Activated CD4-positive, alpha-beta T cell treated with anti-CD3 and anti-CD28 coated beads, Interleukin-2, amount 50 U/mL, for 24 hours (primary cell): ENCODE measurements around the gene HYCC2.
"Not testable (repeated sequence)": the region's sequence is repeated elsewhere in the genome, so short reads cannot be mapped to it uniquely, and the experiment has no call there.

Experiments used
- DNase-seq, 2 donors: peaks; one replicate each; pipeline ENCODE4 v3.0.0-alpha.2; 2020; ENCODE audit warnings: low read depth in 1 of 2, low spot score in 1 of 2

Gene HYCC2

GRCh38 chr2:201072201-201072530 is 695 bp upstream of the HYCC2 start:
- DNase-seq = no peak

- no peak for DNase-seq
These were observed 458 bp downstream of the HYCC2 start for GRCh38 chr2:201070948-201071478.

GRCh38 chr2:201064797-201065329 is 6.6 kb downstream of the HYCC2 start:
- no peak for DNase-seq

GRCh38 chr2:201063516-201063915 is 8.0 kb downstream of the HYCC2 start:
- not testable (repeated sequence) for DNase-seq

GRCh38 chr2:201059961-201060755 is 11.3 kb downstream of the HYCC2 start:
- DNase-seq = no peak

GRCh38 chr2:201058914-201059313 is 12.6 kb downstream of the HYCC2 start:
- DNase-seq = no peak

GRCh38 chr2:201057715-201058248 is 13.7 kb downstream of the HYCC2 start:
- no peak for DNase-seq

GRCh38 chr2:201057087-201057521 is 14.4 kb downstream of the HYCC2 start:
- no peak for DNase-seq

- DNase-seq = no peak
These were observed 22.0 kb downstream of the HYCC2 start for GRCh38 chr2:201049455-201049854.

GRCh38 chr2:201046881-201047280 is 24.6 kb downstream of the HYCC2 start:
- DNase-seq = no peak

- not testable (repeated sequence) for DNase-seq
These were observed 28.4 kb downstream of the HYCC2 start for GRCh38 chr2:201043050-201043449.

GRCh38 chr2:201042451-201042850 is 29.0 kb downstream of the HYCC2 start:
- not testable (repeated sequence) for DNase-seq

- DNase-seq = no peak
These were observed 30.4 kb downstream of the HYCC2 start for GRCh38 chr2:201040867-201041628.

GRCh38 chr2:201038855-201039254 is 32.6 kb downstream of the HYCC2 start:
- DNase-seq = no peak

GRCh38 chr2:201038361-201038760 is 33.1 kb downstream of the HYCC2 start:
- DNase-seq = not testable (repeated sequence)

GRCh38 chr2:201034355-201034754 is 37.1 kb downstream of the HYCC2 start:
- not testable (repeated sequence) for DNase-seq

- no peak for DNase-seq
These were observed 47.0 kb downstream of the HYCC2 start for GRCh38 chr2:201024518-201024917.

GRCh38 chr2:201021914-201022313 is 49.6 kb downstream of the HYCC2 start:
- DNase-seq = no peak
